NCI-H1092 treated with DMSO at 0.1 percent for 48 hours (cell line): ENCODE results near the gene KIAA1328.
"Not testable (repeated sequence)": the region's sequence is repeated elsewhere in the genome, so short reads cannot be mapped to it uniquely, and the experiment has no call there.

Experiments used
- DNase-seq: peaks from one replicate; lab custom pipeline; 2025; lab: John Stamatoyannopoulos, UW

The KIAA1328 gene

GRCh38 chr18:37156330-37156942 lies 327.5 kb downstream of the KIAA1328 start:
- no peak for DNase-seq

DNA sequence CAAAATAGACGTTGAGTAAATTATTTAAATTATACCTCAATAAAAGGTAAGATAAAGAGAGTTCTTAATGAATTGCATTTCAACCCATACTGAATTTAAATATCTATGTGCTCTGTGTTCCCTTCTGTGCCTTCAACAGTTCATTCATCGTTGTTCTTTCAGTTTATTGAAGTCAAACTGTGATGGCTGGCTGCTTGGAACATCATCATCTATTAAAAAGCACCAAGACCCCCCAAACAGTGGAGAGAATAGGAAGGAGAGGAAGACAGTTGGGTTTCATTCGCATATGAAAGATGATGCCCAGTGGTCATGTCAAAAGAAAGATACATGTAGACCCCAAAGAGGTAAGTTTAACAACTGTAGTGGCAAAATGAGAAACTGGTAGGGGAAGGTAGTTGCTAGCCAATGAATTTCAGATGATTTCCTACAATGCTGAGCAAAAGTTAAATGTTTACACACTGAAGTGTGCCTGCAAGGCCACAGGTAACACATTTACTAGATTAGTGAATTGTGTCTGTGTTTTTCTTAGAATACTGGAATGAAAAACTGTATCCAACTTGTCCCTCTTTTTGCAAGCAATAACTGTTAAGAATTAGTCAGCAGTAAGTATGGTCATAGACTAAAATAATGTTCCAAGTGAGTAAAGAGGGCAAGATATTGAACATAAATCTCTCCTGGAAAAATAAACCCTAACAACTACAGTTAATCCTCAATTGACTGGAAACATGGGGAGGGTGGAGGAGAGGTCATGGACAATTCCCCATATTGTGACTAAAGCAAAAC lies 331.3 kb downstream of the KIAA1328 start:
- DNase-seq = no peak

DNA sequence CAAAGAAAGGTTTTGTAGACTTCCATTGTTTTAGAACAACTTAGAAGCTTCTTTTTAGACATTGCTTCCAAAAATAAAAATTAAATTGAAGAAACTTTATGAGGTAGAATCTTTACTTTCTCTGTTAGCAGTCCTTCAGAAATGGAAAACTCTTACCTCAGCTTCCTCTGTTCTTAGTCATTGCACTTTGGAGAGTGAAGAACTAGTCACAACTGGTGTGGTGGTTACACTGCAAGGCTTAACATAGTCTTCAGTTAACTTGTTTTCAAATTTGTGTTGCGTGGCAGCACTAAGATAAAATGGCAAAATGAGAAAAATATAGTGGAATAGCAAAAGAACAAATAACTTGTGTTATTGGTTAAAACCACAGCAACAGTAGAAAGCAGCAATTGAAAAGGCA lies 332.6 kb downstream of the KIAA1328 start:
- DNase-seq = no peak

DNA sequence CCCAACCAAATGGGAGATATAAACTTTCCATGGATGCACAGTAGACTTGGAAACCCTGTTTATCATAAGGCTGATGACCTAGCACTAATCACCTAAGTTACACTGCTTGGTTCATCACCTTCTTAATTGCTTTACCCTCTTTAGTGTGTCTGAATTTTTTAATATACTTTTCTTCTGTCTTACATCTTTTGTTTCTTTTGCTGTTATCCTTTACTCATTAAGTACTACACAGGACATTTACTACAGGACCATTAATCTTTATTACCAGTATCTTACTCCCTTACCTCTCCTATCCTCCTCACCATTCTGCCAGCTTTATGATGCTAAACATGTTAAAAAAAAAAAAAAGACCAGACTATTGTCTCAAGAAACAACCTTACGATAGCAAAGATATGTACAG lies 333.6 kb downstream of the KIAA1328 start:
- no peak for DNase-seq

GRCh38 chr18:37163119-37163518 lies 334.2 kb downstream of the KIAA1328 start:
- no peak for DNase-seq

DNA sequence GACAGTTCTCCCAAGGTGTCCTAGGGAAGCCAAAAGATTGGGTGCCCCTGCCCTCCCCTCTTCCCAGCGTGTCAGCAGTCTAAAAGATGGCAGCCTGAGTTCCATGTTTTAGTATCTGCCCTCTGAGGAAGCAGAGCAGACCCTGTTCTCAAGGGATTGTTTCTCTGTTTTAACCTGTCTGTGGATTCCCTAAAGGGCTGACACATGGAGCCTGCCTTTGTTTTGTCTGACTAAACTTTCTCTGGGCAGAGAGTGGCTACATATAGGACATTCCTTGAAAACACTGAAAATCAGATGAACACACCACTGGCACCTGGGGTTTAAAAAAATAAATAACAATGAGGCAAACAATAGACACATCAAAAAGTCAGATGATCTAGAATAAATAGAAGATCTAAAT lies 337.6 kb downstream of the KIAA1328 start:
- DNase-seq = no peak

- DNase-seq = not testable (repeated sequence)
Measured at GRCh38 chr18:37166966-37167365, 338.0 kb downstream of the KIAA1328 start.

DNA sequence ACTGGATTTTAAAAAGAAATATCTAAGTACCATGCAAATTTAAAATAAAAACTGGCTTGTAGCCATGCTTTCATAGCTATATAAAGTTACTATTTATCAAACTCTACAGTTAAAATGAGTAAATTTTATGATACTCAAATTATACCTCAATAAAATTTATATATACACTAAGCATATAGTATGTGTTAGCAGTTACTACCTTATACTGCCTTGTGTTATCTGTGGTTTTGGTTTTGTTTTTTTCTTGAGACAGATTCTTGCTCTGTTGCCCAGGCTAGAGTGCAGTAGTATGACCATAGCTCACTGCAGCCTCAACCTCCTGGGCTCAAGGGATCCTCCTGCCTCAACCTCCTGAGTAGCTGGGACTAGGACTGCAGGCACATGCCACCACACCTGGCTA lies 342.1 kb downstream of the KIAA1328 start:
- no peak for DNase-seq

DNA sequence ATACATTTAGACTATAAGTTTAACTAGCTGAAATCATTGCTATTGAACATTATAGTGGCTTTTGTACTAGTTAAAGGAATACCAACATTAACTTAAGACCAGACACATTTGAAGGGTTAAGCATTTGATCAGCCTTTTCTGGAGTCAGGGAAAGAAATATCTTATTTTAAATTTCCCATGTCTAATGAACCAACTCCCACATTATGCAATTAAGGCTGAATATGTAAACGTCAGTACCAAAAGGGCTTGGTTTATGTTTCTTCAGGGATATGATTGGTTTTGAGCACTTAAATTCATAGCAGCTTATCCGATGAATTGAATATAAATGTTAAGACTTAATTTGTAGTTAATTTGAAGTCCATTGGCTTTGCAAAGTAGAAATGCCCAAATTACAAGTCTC lies 344.5 kb downstream of the KIAA1328 start:
- no peak for DNase-seq

DNA sequence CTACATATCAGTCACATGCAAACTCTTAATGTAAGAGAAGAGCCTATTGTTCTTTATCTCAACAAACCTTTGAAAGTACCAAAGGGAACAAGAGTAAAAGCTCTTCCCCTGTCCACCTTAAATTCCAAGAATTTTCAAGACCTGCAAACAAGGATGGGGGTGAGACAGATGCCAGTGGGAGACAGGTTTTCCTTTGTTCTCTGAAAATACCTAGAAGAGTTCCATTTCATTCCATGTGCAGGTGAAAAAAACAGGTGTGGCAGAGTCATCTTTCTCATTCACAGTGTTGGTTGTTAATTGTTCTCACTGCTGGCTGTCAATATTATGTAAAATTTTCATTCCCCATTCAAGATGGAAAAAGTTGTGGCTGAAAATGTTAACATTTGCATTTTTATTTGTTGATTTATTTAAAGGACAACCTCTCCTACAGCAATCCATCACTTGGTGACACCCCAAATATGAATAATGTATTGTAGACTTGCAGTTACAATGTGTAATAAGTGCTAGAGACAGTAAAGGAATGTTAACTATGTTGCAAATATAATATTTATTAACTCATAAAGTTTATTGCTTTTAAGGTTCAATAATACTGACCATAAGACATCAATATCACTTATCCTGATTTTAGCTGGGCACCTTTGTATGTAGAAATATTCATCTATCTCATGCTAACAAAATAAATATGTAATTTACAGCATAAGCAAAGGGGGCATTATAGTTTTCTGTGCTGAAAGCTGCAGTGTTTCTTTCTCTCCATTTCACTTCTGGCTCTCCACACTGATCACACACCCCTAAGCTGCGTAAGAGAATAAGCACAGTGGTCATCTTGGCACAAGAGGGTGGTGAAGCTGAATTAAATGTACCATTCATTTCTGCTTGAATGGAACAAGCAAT lies 347.0 kb downstream of the KIAA1328 start:
- DNase-seq = no peak

DNA sequence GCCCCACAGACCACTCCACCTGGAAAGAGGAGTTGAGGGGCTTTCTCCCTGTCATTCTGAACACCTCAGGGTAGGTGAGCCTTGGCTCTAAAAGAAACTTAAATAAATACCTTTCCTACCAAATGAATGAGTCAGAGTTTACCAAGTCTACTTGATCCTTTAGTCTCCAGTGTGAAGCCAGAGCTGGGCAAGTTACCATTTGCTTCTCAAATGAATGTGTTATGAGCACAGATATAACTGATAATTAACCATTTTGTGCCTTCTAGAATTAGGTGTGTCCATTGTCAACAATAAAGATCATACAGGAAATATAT lies 347.7 kb downstream of the KIAA1328 start:
- DNase-seq = no peak

DNA sequence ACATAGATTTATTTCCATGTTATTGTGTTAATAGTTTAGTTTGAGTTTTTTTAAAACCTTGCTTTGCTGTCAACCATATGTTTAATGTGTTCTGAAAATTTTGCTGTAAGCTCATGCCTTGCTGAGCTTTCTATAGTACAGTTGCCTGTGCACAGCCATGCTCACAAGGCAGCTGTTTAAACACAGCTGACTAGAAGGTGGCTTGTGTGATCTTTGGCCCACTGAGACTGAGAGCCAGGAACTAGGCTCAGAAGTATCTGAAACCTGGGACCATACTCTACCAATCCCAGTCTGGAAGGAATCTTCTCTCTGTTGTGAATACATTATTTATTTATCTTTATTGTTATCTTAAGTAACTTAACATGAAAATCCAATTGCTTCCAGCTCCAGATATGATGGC lies 350.5 kb downstream of the KIAA1328 start:
- DNase-seq = peak; percentile 84

GRCh38 chr18:37180086-37180485 lies 351.2 kb downstream of the KIAA1328 start:
- no peak for DNase-seq

- DNase-seq = no peak
Measured at GRCh38 chr18:37182340-37183135, 353.6 kb downstream of the KIAA1328 start.

GRCh38 chr18:37184209-37184868 lies 355.4 kb downstream of the KIAA1328 start:
- DNase-seq = no peak

GRCh38 chr18:37188016-37188791 lies 359.3 kb downstream of the KIAA1328 start:
- DNase-seq = no peak

- no peak for DNase-seq
Measured at GRCh38 chr18:37199741-37200140, 370.8 kb downstream of the KIAA1328 start.

DNA sequence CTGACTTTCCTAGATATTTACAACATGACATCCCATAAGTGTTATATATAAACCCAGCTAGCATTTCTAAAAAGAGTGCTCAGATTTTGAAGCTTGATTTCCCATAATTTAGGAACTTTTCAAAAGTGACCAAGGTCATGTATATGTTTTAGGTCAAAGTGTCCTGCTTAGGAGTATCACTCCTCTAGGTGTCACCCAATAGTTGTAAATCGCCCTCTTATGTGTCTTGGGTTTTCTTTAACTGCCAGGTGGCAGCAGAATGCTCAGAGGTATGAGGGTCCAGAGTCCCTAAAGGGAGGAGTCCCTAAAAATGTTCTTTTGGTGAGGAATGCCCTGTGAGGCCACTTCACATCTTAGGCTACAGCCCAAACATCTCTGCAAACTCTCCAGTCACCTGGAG lies 378.4 kb downstream of the KIAA1328 start:
- no peak for DNase-seq

- no peak for DNase-seq
Measured at GRCh38 chr18:37210781-37211180, 381.9 kb downstream of the KIAA1328 start.

- DNase-seq = no peak
Measured at GRCh38 chr18:37218022-37218590, 389.2 kb downstream of the KIAA1328 start.
